Measurements from ENCODE around the gene CELF2. TPM values are rescaled to one million over a fixed set of nuclear protein-coding genes. Genes with fewer than 3 reads are reported as not detected.

Gene CELF2
- total RNA-seq, 3 donors from 2014 or later (not counting 1 experiment from before 2014, with no cell fraction given): 282 to 298 (median 295) TPM

- DNase-seq (no peak), ATAC-seq (no peak)
- Mint-ChIP-seq H3K27me3 (ENCODE audit: low read depth in 2 of 2) (no peaks in the 10 kb centered on the region), H3K4me3 (no peak overlapping the region), H3K4me1 (peaks cover 69 to 79% of the 10 kb centered on the region in 2 donors), H3K9me3 (no peaks in the 10 kb centered on the region), H3K27ac (peak overlapping the region; percentile 84 to 86), H3K36me3 (peaks cover 59% of the 10 kb centered on the region)
- 95% methylated on average over 11 of the region's 11 CpGs for WGBS (ENCODE audit: insufficient coverage)
- intact Hi-C loops (cut with micrococcal nuclease): no loop called here
- Histone ChIP-seq H3K36me3 (ENCODE audit: control insufficient read depth, insufficient read depth, low read length) (peaks cover 88% of the 10 kb centered on the region), H3K27ac (ENCODE audit: low read length) (no peak overlapping the region), H3K9me3 (ENCODE audit: control insufficient read depth, insufficient read depth, low read length) (no peaks in the 10 kb centered on the region), H3K27me3 (ENCODE audit: control insufficient read depth, insufficient read depth, low read length) (no peaks in the 10 kb centered on the region), H3K4me1 (ENCODE audit: control insufficient read depth, insufficient read depth, low read length) (no peaks in the 10 kb centered on the region), H3K4me3 (ENCODE audit: low read length) (no peak overlapping the region)
- no peak for TF ChIP-seq CTCF (IDR thresholded peaks at IDR 0.05)
Observed at GRCh38 chr10:11299125-11299524, 281.5 kb downstream of the CELF2 start.

- 90% methylated on average over 8 of the region's 8 CpGs for WGBS (ENCODE audit: insufficient coverage)
- H3K27ac ChIP-seq (ENCODE audit: low read length): no peak overlapping the region
- no peak overlapping the region for H3K4me3 ChIP-seq (ENCODE audit: low read length)
- ATAC-seq (no peak), DNase-seq (no peak)
- Mint-ChIP-seq H3K36me3 (peaks cover 55% of the 10 kb centered on the region), H3K4me3 (no peak overlapping the region), H3K27me3 (ENCODE audit: low read depth in 2 of 2) (no peaks in the 10 kb centered on the region), H3K9me3 (no peaks in the 10 kb centered on the region), H3K4me1 (peaks cover 67 to 79% of the 10 kb centered on the region in 2 donors), H3K27ac (peak overlapping the region; percentile 84 to 86)
- no peaks in the 10 kb centered on the region for H3K27me3 ChIP-seq (ENCODE audit: control insufficient read depth, insufficient read depth, low read length)
- no peaks in the 10 kb centered on the region for H3K4me1 ChIP-seq (ENCODE audit: control insufficient read depth, insufficient read depth, low read length)
- TF ChIP-seq CTCF (IDR thresholded peaks at IDR 0.05): no peak
- peaks cover 88% of the 10 kb centered on the region for H3K36me3 ChIP-seq (ENCODE audit: control insufficient read depth, insufficient read depth, low read length)
- H3K9me3 ChIP-seq (ENCODE audit: control insufficient read depth, insufficient read depth, low read length): no peaks in the 10 kb centered on the region
- intact Hi-C loops (cut with micrococcal nuclease): no loop called here
Observed at GRCh38 chr10:11300026-11300425, 282.4 kb downstream of the CELF2 start.

- peaks cover 50% of the 10 kb centered on the region for H3K36me3 Mint-ChIP-seq
- no peak overlapping the region for H3K4me3 Mint-ChIP-seq
- ATAC-seq (no peak), DNase-seq (no peak)
- H3K4me1 ChIP-seq (ENCODE audit: control insufficient read depth, insufficient read depth, low read length): no peaks in the 10 kb centered on the region
- WGBS (ENCODE audit: insufficient coverage): 87% methylated on average over 9 of the region's 14 CpGs
- no peaks in the 10 kb centered on the region for H3K9me3 ChIP-seq (ENCODE audit: control insufficient read depth, insufficient read depth, low read length)
- peaks cover 88% of the 10 kb centered on the region for H3K36me3 ChIP-seq (ENCODE audit: control insufficient read depth, insufficient read depth, low read length)
- no peak for TF ChIP-seq CTCF (IDR thresholded peaks at IDR 0.05)
- no peaks in the 10 kb centered on the region for H3K27me3 ChIP-seq (ENCODE audit: control insufficient read depth, insufficient read depth, low read length)
- H3K27ac Mint-ChIP-seq: peak overlapping the region; percentile 84 to 86
- peaks cover 62 to 75% of the 10 kb centered on the region in 2 donors for H3K4me1 Mint-ChIP-seq
- no peak overlapping the region for H3K27ac ChIP-seq (ENCODE audit: low read length)
- no peak overlapping the region for H3K4me3 ChIP-seq (ENCODE audit: low read length)
- H3K9me3 Mint-ChIP-seq: no peaks in the 10 kb centered on the region
- intact Hi-C loops (cut with micrococcal nuclease): no loop called here
- H3K27me3 Mint-ChIP-seq (ENCODE audit: low read depth in 2 of 2): no peaks in the 10 kb centered on the region
Observed at GRCh38 chr10:11300563-11300962, 282.9 kb downstream of the CELF2 start.

GRCh38 chr10:11301571-11302111, 284.0 kb downstream of the CELF2 start:
- H3K4me3 ChIP-seq (ENCODE audit: low read length): no peak overlapping the region
- ATAC-seq (peak in 1 of 3 donors; percentile 9), DNase-seq (no peak)
- no peaks in the 10 kb centered on the region for H3K9me3 Mint-ChIP-seq
- H3K27ac ChIP-seq (ENCODE audit: low read length): no peak overlapping the region
- peaks cover 90% of the 10 kb centered on the region for H3K36me3 ChIP-seq (ENCODE audit: control insufficient read depth, insufficient read depth, low read length)
- peak overlapping the region; percentile 83 to 92 for H3K27ac Mint-ChIP-seq
- H3K27me3 ChIP-seq (ENCODE audit: control insufficient read depth, insufficient read depth, low read length): no peaks in the 10 kb centered on the region
- peaks cover 44% of the 10 kb centered on the region for H3K36me3 Mint-ChIP-seq
- no peaks in the 10 kb centered on the region for H3K9me3 ChIP-seq (ENCODE audit: control insufficient read depth, insufficient read depth, low read length)
- intact Hi-C loops (cut with micrococcal nuclease): no loop called here
- no peaks in the 10 kb centered on the region for H3K27me3 Mint-ChIP-seq (ENCODE audit: low read depth in 2 of 2)
- H3K4me1 Mint-ChIP-seq: peaks cover 58 to 71% of the 10 kb centered on the region in 2 donors
- WGBS (ENCODE audit: insufficient coverage): 89% methylated on average over 22 of the region's 22 CpGs
- H3K4me1 ChIP-seq (ENCODE audit: control insufficient read depth, insufficient read depth, low read length): no peaks in the 10 kb centered on the region
- H3K4me3 Mint-ChIP-seq: no peak overlapping the region
- TF ChIP-seq CTCF (IDR thresholded peaks at IDR 0.05): no peak
